Endothelial cell (in vitro differentiated cells): ENCODE data around the gene UGGT2. TPM values are rescaled to one million over a fixed set of nuclear protein-coding genes. Genes with fewer than 3 reads are reported as not detected.

Experiments
- DNase-seq: peaks from one replicate; pipeline ENCODE4 v3.0.0; 2021; ENCODE audit warnings: low spot score
- H3K27ac Mint-ChIP-seq: one replicate; pipeline ENCODE4 v1.8.0; 2021; ENCODE audit warnings: mixed read lengths, inconsistent platforms; ENCODE audit not compliant: unreplicated experiment
- H3K27me3 Mint-ChIP-seq: one replicate; pipeline ENCODE4 v1.8.0; 2021; ENCODE audit warnings: mild to moderate bottlenecking, moderate library complexity, mixed read lengths, inconsistent platforms; ENCODE audit not compliant: unreplicated experiment
- H3K36me3 Mint-ChIP-seq: one replicate; pipeline ENCODE4 v1.8.0; 2021; ENCODE audit warnings: mild to moderate bottlenecking, low read depth, mixed read lengths, inconsistent platforms; ENCODE audit not compliant: unreplicated experiment
- H3K4me1 Mint-ChIP-seq: one replicate; pipeline ENCODE4 v1.8.0; 2021; ENCODE audit warnings: mild to moderate bottlenecking, mixed read lengths, inconsistent platforms; ENCODE audit not compliant: unreplicated experiment
- H3K4me3 Mint-ChIP-seq: one replicate; pipeline ENCODE4 v1.8.0; 2021; ENCODE audit warnings: mild to moderate bottlenecking, mixed read lengths, inconsistent platforms; ENCODE audit not compliant: unreplicated experiment
- H3K9me3 Mint-ChIP-seq: one replicate; pipeline ENCODE4 v1.8.0; 2021; ENCODE audit warnings: mixed read lengths, inconsistent platforms; ENCODE audit not compliant: unreplicated experiment
- total RNA-seq: library from RNA; stranded (reverse); fragmentation: NEBNext Ultra II Directional; extraction: Animal tissue kit (Norgen Biotek cat#: 25700); gene quantifications from one replicate; pipeline ENCODE4 v1.2.1, GENCODE V29; 2021; ENCODE audit not compliant: unreplicated experiment
- TF ChIP-seq, protein P1 (sequence below): fragments of 200-600 bp; sonication (generic); IDR thresholded peaks from one replicate; pipeline ENCODE4 v1.5.0; 2021; ENCODE audit warnings: antibody characterized with exemption; ENCODE audit not compliant: unreplicated experiment

The UGGT2 gene
- total RNA-seq, 1 donor from 2014 or later = 23.7 TPM

DNA sequence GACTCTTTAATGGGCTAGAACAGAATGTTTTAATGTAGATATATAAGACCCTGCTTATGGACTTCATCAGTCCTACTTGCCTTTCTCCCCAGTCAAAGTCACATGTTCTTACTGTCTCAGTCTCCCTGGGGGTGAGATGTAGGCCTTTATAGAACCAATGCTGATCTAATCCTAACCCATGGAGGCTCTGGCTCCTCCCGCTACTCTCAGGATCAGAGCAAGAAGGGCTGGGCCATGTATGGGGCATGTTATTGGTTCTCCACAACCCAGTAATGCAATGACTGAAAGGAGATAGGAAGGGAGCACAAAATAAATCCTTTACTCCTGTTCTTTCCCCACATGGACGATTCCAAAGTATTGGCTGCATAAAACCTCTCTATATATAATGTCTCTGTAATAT lies 82.3 kb downstream of the UGGT2 start:
- Mint-ChIP-seq H3K4me3 (no peak overlapping the region), H3K27ac (no peak overlapping the region), H3K36me3 (no peaks in the 10 kb centered on the region), H3K27me3 (no peaks in the 10 kb centered on the region), H3K9me3 (no peaks in the 10 kb centered on the region), H3K4me1 (no peaks in the 10 kb centered on the region)
- DNase-seq = no peak
- TF ChIP-seq, protein P1, sequence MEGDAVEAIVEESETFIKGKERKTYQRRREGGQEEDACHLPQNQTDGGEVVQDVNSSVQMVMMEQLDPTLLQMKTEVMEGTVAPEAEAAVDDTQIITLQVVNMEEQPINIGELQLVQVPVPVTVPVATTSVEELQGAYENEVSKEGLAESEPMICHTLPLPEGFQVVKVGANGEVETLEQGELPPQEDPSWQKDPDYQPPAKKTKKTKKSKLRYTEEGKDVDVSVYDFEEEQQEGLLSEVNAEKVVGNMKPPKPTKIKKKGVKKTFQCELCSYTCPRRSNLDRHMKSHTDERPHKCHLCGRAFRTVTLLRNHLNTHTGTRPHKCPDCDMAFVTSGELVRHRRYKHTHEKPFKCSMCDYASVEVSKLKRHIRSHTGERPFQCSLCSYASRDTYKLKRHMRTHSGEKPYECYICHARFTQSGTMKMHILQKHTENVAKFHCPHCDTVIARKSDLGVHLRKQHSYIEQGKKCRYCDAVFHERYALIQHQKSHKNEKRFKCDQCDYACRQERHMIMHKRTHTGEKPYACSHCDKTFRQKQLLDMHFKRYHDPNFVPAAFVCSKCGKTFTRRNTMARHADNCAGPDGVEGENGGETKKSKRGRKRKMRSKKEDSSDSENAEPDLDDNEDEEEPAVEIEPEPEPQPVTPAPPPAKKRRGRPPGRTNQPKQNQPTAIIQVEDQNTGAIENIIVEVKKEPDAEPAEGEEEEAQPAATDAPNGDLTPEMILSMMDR = no peak

DNA sequence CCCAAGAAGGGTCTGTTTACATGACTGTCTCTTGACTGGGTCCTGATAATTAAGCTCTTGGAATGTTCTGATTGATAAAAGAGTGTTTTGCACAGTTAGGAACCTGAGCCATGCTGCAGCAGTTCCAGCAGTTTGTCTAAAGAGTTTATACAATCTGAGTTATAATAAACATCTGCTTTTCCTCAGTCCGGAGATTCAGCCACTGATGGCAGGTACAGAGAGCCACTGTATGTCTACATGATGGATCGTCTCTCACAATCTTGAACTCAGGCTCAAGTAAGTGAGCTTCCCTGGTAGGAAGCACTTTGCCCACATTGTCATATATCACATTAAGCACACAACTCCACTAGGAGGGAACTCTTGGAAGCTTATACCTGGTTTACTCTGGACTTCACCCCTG lies 84.3 kb downstream of the UGGT2 start:
- no peak overlapping the region for H3K4me3 Mint-ChIP-seq
- H3K9me3 Mint-ChIP-seq = no peaks in the 10 kb centered on the region
- no peaks in the 10 kb centered on the region for H3K27me3 Mint-ChIP-seq
- no peaks in the 10 kb centered on the region for H3K36me3 Mint-ChIP-seq
- DNase-seq = no peak
- H3K27ac Mint-ChIP-seq = no peak overlapping the region
- TF ChIP-seq, protein P1 = no peak
- H3K4me1 Mint-ChIP-seq = no peaks in the 10 kb centered on the region

DNA sequence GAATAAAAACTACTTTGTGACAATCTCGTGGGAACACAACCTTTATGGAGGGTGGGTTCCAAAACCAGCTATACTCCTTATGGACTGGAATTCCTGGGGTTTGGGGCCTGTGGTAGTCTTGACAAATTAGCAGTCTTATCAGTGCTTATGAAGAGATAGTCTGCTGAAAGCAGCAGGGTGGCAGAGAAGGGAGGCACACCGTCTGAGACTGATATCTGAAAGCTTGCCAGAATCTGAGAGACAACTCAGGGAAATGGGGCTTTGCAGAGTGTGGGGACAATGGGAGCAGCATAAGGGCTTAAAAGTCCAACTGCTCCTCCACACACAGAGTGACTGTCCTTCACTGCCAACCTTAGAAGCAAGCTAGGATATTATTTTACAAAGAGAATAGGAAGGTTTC lies 95.9 kb downstream of the UGGT2 start:
- Mint-ChIP-seq H3K27ac (no peak overlapping the region), H3K36me3 (peaks cover 43% of the 10 kb centered on the region), H3K4me3 (no peak overlapping the region), H3K27me3 (peaks cover 7% of the 10 kb centered on the region), H3K9me3 (peaks cover 5% of the 10 kb centered on the region), H3K4me1 (no peaks in the 10 kb centered on the region)
- no peak for DNase-seq
- TF ChIP-seq, protein P1 = no peak

DNA sequence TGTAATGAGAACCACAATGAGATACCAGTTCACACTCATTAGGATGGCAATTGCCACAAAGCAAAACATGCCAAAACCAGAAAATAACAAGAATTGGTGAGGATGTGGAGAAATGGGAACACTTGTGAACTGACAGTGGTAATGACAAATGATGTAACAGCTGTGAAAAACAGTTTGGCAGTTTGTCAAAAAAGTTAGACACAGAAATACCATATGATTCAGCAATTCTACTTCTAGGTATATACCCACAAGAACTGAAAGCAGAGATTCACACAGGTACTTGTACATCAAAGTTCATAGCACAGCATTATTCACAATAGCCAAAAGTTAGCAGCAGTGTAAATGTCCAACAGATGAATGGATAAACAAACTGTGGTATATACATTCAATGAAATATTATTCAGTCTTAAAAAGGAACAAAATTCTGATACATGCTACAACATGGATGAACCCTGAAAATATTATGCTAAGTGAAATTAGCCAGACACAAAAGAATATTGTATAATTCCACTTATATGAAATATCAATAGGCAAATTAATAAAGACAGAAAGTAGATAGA lies 96.5 kb downstream of the UGGT2 start:
- H3K9me3 Mint-ChIP-seq = peaks cover 1% of the 10 kb centered on the region

DNA sequence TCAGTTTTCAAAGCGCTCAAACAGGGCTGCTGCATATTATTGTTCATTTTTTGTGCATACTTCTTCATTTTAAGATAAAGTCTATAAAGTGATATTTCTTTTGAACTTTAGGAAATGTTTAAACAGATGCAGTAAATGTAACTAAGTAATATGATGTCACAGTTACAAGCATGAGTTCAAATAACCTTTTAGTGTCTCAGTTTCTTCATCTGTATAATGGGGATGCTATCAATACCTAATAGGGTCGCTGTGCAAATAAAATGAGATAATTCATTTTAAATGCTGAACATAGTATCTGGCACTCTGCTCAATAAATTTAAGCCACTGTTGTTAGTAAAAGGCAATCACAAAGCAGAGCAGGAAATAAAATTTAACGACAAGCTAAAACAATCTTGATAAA lies 97.5 kb downstream of the UGGT2 start:
- H3K9me3 Mint-ChIP-seq = no peaks in the 10 kb centered on the region
- peaks cover 35% of the 10 kb centered on the region for H3K36me3 Mint-ChIP-seq
- no peak overlapping the region for H3K27ac Mint-ChIP-seq
- DNase-seq = no peak
- TF ChIP-seq, protein P1 = no peak
- no peak overlapping the region for H3K4me3 Mint-ChIP-seq
- no peaks in the 10 kb centered on the region for H3K4me1 Mint-ChIP-seq
- H3K27me3 Mint-ChIP-seq = peaks cover 7% of the 10 kb centered on the region

More for the DNA sequence above, 96.5 kb downstream of the UGGT2 start:
- TF ChIP-seq, protein P1 = no peak
- peaks cover 36% of the 10 kb centered on the region for H3K36me3 Mint-ChIP-seq
- no peak overlapping the region for H3K4me3 Mint-ChIP-seq
- no peak overlapping the region for H3K27ac Mint-ChIP-seq
- H3K4me1 Mint-ChIP-seq = no peaks in the 10 kb centered on the region
- H3K27me3 Mint-ChIP-seq = peaks cover 7% of the 10 kb centered on the region
- DNase-seq = no peak
